ENCODE measurements around the gene HP1BP3. TPM values are rescaled to one million over a fixed set of nuclear protein-coding genes. Genes with fewer than 3 reads are reported as not detected.

Gene HP1BP3
- polyA plus RNA-seq, 4 donors = 246 to 289 (median 277) TPM

GRCh38 chr1:20696397-20697333 lies 90.4 kb downstream of the HP1BP3 start:
- peak; percentile 72 to 85 (median 78) for DNase-seq (ENCODE audit: low read depth in 4 of 4, low spot score in 3 of 4)

- DNase-seq (ENCODE audit: low read depth in 4 of 4, low spot score in 3 of 4) = no peak
Observed at GRCh38 chr1:20695515-20695914, 91.6 kb downstream of the HP1BP3 start.

GRCh38 chr1:20693623-20694022 lies 93.5 kb downstream of the HP1BP3 start:
- no peak for DNase-seq (ENCODE audit: low read depth in 4 of 4, low spot score in 3 of 4)

Other genes starting within 250 kb of the HP1BP3 start
- 1 to 10 TPM; 1.2 to 1.9 (median 1.5) TPM for gene FAM43B, start 234.7 kb downstream of the HP1BP3 start, polyA plus RNA-seq (ENCODE audit: insufficient read length in 4 of 4)
- 1 to 10 TPM; 5.4 to 6.8 (median 6.6) TPM for gene CDA, start 198.2 kb downstream of the HP1BP3 start, polyA plus RNA-seq (ENCODE audit: insufficient read length in 4 of 4)
- gene PINK1, start 153.8 kb downstream of the HP1BP3 start, polyA plus RNA-seq (ENCODE audit: insufficient read length in 4 of 4) = 10 to 100 TPM; 69.1 to 76.9 (median 73.5) TPM
- 100 to 1,000 TPM; 217 to 254 (median 232) TPM for gene DDOST, start 125.9 kb downstream of the HP1BP3 start, polyA plus RNA-seq (ENCODE audit: insufficient read length in 4 of 4)
- gene KIF17, start 69.3 kb downstream of the HP1BP3 start, polyA plus RNA-seq (ENCODE audit: insufficient read length in 4 of 4) = 1 to 10 TPM; 2.1 to 5.6 (median 4.9) TPM
- 1 to 10 TPM in 3 of 4 donors, under 1 TPM in 1; 0.80 to 1.4 (median 1.1) TPM for gene SH2D5, start 54.6 kb downstream of the HP1BP3 start, polyA plus RNA-seq (ENCODE audit: insufficient read length in 4 of 4)

Data from right renal pelvis (tissue), 4 donors.